ENCODE results near the gene CRIP2. TPM values are rescaled to one million over a fixed set of nuclear protein-coding genes. Genes with fewer than 3 reads are reported as not detected.

CRIP2 gene
- total and polyA plus RNA-seq, 4 donors: 4.3 to 40.0 (median 20.7) TPM

DNA sequence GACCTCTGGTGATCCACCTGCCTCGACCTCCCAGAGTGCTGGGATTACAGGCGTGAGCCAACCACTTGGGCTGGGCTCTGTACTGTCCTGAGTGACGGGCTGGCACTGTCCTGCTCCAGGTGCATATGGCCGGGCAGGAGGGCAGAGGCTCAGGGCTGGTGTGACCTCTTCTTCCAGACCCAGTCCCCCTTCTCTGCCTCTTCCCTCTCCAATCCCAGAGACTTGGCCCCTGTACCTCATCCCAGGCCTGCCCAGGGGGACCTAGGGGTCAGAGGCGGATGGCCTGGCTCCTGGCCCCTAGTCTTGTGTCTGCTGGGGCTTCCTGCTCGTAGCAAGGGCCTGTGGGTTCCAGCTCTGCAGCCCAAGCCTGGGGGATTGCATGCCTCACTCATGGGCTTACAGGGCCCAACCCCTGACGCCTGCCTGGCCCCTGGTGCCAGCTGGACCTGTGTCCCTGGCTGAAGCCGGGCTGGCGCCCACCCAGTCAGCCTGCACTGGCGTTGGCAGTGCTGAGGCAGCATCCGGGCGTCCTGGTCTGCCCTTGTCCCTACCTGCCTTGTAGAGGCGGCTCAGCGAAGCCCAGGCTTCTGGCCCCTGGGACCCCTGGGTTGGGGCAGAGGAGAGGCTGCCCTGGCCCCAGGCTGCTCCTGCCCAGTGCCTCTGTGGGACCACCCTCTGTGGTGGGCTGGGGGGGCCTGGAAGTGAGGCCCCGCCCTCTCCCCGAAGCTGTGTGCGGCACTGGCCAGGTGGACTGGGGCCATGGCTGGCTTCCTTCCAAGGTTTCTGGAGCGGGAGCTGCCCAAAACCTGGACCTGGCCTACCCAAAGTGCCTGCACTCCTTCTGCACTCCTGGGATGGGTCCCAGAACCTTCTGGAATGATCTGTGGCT, 20.7 kb downstream of the CRIP2 start:
- Histone ChIP-seq H3K9me3 (ENCODE audit: control insufficient read depth in 4 of 4, low read length in 3 of 4) (no peaks in the 10 kb centered on the region), H3K27me3 (ENCODE audit: control insufficient read depth in 4 of 4, insufficient read depth in 4 of 4, low read length in 3 of 4) (no peaks in the 10 kb centered on the region), H3K27ac (ENCODE audit: low read depth in 1 of 2, low read length in 2 of 2) (peak overlapping the region; percentile 63 to 84), H3K4me1 (ENCODE audit: control insufficient read depth in 4 of 4, insufficient read depth in 4 of 4, low read length in 3 of 4) (peaks cover 17 to 76% (median 61%) of the 10 kb centered on the region in 4 donors), H3K36me3 (ENCODE audit: control insufficient read depth in 4 of 4, insufficient read depth in 3 of 4, low read depth in 1 of 4, low read length in 3 of 4) (no peaks in the 10 kb centered on the region), H3K9ac (ENCODE audit: low read depth in 1 of 2, low read length in 2 of 2) (no peak overlapping the region), H3K4me3 (ENCODE audit: low read depth in 1 of 3, low read length in 3 of 3) (peak overlapping the region in 1 of 3 donors; percentile 22)
- whole genome bisulfite sequencing: 46% methylated on average over 18 of the region's 18 CpGs
- DNase-seq (ENCODE audit: low spot score): no peak
- TF ChIP-seq FOXA2 (IDR thresholded peaks at IDR 0.05) (no peak), GABPA (IDR thresholded peaks at IDR 0.05 in 1 of 2, conservative IDR thresholded peaks at IDR 0.05 in 1 of 2) (no peak), YY1 (IDR thresholded peaks at IDR 0.05) (peak; percentile 65), NR2F2 (IDR thresholded peaks at IDR 0.05) (no peak), HNF4A (conservative IDR thresholded peaks at IDR 0.05) (peak in 1 of 2 donors; percentile 42), HNF4G (IDR thresholded peaks at IDR 0.05) (no peak), RXRA (IDR thresholded peaks at IDR 0.05) (peak in 1 of 2 donors; percentile 48), ATF3 (IDR thresholded peaks at IDR 0.05) (no peak), REST (IDR thresholded peaks at IDR 0.05) (peak; percentile 17), RAD21 (IDR thresholded peaks at IDR 0.05) (no peak), SP1 (IDR thresholded peaks at IDR 0.05) (no peak), EGR1 (IDR thresholded peaks at IDR 0.05; ENCODE audit: low read depth in 2 of 2) (no peak), FOXA1 (IDR thresholded peaks at IDR 0.05) (no peak), JUND (IDR thresholded peaks at IDR 0.05) (no peak), TAF1 (conservative IDR thresholded peaks at IDR 0.05) (no peak)
- TF ChIP-seq, protein P1, sequence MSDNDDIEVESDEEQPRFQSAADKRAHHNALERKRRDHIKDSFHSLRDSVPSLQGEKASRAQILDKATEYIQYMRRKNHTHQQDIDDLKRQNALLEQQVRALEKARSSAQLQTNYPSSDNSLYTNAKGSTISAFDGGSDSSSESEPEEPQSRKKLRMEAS (IDR thresholded peaks at IDR 0.05): no peak
- TF ChIP-seq, protein P2, sequence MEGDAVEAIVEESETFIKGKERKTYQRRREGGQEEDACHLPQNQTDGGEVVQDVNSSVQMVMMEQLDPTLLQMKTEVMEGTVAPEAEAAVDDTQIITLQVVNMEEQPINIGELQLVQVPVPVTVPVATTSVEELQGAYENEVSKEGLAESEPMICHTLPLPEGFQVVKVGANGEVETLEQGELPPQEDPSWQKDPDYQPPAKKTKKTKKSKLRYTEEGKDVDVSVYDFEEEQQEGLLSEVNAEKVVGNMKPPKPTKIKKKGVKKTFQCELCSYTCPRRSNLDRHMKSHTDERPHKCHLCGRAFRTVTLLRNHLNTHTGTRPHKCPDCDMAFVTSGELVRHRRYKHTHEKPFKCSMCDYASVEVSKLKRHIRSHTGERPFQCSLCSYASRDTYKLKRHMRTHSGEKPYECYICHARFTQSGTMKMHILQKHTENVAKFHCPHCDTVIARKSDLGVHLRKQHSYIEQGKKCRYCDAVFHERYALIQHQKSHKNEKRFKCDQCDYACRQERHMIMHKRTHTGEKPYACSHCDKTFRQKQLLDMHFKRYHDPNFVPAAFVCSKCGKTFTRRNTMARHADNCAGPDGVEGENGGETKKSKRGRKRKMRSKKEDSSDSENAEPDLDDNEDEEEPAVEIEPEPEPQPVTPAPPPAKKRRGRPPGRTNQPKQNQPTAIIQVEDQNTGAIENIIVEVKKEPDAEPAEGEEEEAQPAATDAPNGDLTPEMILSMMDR (IDR thresholded peaks at IDR 0.05; ENCODE audit: low read depth, low read length, missing input control): no peak
- TF ChIP-seq, protein P3, sequence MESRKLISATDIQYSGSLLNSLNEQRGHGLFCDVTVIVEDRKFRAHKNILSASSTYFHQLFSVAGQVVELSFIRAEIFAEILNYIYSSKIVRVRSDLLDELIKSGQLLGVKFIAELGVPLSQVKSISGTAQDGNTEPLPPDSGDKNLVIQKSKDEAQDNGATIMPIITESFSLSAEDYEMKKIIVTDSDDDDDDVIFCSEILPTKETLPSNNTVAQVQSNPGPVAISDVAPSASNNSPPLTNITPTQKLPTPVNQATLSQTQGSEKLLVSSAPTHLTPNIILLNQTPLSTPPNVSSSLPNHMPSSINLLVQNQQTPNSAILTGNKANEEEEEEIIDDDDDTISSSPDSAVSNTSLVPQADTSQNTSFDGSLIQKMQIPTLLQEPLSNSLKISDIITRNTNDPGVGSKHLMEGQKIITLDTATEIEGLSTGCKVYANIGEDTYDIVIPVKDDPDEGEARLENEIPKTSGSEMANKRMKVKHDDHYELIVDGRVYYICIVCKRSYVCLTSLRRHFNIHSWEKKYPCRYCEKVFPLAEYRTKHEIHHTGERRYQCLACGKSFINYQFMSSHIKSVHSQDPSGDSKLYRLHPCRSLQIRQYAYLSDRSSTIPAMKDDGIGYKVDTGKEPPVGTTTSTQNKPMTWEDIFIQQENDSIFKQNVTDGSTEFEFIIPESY (IDR thresholded peaks at IDR 0.05): no peak

Data from liver (tissue), 9 donors.